ENCODE measurements around the gene EPB41L5. TPM values are rescaled to one million over a fixed set of nuclear protein-coding genes. Genes with fewer than 3 reads are reported as not detected.
"Not testable (repeated sequence)": the region's sequence is repeated elsewhere in the genome, so short reads cannot be mapped to it uniquely, and the experiment has no call there.

The EPB41L5 gene
- total RNA-seq, 1 donor from 2014 or later: 84.0 TPM

GRCh38 chr2:120064664-120065063 is 51.8 kb downstream of the EPB41L5 start:
- H2AFZ ChIP-seq (replicated peaks): no peak overlapping the region
- no peaks in the 10 kb centered on the region for H3K4me1 Mint-ChIP-seq
- TF ChIP-seq CTCF (IDR thresholded peaks at IDR 0.05) (no peak), EZH2 (IDR thresholded peaks at IDR 0.05) (no peak), EZH2phosphoT487 (IDR thresholded peaks at IDR 0.05) (no peak)
- H3K36me3 Mint-ChIP-seq: peaks cover 26% of the 10 kb centered on the region
- no peak overlapping the region for H3K4me2 ChIP-seq
- no peaks in the 10 kb centered on the region for H3K9me3 ChIP-seq (ENCODE audit: low read depth)
- peaks cover 3% of the 10 kb centered on the region for H3K4me1 ChIP-seq
- peaks cover 2% of the 10 kb centered on the region for H3K27me3 Mint-ChIP-seq (ENCODE audit: insufficient read depth, low read depth)
- H3K79me2 ChIP-seq (ENCODE audit: low read depth): no peaks in the 10 kb centered on the region
- H3K4me3 Mint-ChIP-seq: no peak overlapping the region
- no peak overlapping the region for H3K4me3 ChIP-seq
- H3F3A ChIP-seq (ENCODE audit: low read depth): no peaks in the 10 kb centered on the region
- no peak for DNase-seq (ENCODE audit: low spot score)
- H3K9me3 Mint-ChIP-seq: peaks cover 16% of the 10 kb centered on the region
- no peak overlapping the region for H3K27ac Mint-ChIP-seq
- H3K27me3 ChIP-seq: no peaks in the 10 kb centered on the region
- H3K9ac ChIP-seq: no peak overlapping the region
- H3K27ac ChIP-seq: no peak overlapping the region
- no peaks in the 10 kb centered on the region for H3K36me3 ChIP-seq
- no peaks in the 10 kb centered on the region for H4K20me1 ChIP-seq (ENCODE audit: low read depth)

- Histone ChIP-seq H3K79me2 (ENCODE audit: low read depth) (no peaks in the 10 kb centered on the region), H2AFZ (replicated peaks) (no peak overlapping the region), H4K20me1 (ENCODE audit: low read depth) (no peaks in the 10 kb centered on the region), H3K9me3 (ENCODE audit: low read depth) (no peaks in the 10 kb centered on the region), H3K36me3 (no peaks in the 10 kb centered on the region), H3K27me3 (no peaks in the 10 kb centered on the region), H3K4me2 (no peak overlapping the region), H3K27ac (no peak overlapping the region), H3F3A (ENCODE audit: low read depth) (no peaks in the 10 kb centered on the region), H3K9ac (no peak overlapping the region), H3K4me1 (peaks cover 3% of the 10 kb centered on the region), H3K4me3 (no peak overlapping the region)
- TF ChIP-seq EZH2phosphoT487 (IDR thresholded peaks at IDR 0.05) (no peak), EZH2 (IDR thresholded peaks at IDR 0.05) (no peak), CTCF (IDR thresholded peaks at IDR 0.05) (no peak)
- no peak overlapping the region for H3K4me3 Mint-ChIP-seq
- DNase-seq (ENCODE audit: low spot score): no peak
- peaks cover 14% of the 10 kb centered on the region for H3K9me3 Mint-ChIP-seq
- peaks cover 2% of the 10 kb centered on the region for H3K27me3 Mint-ChIP-seq (ENCODE audit: insufficient read depth, low read depth)
- H3K4me1 Mint-ChIP-seq: no peaks in the 10 kb centered on the region
- peaks cover 23% of the 10 kb centered on the region for H3K36me3 Mint-ChIP-seq
- H3K27ac Mint-ChIP-seq: no peak overlapping the region
These were observed 54.1 kb downstream of the EPB41L5 start for GRCh38 chr2:120066800-120067547.

GRCh38 chr2:120068040-120068658 is 55.3 kb downstream of the EPB41L5 start:
- H3K27ac ChIP-seq; H3K27ac Mint-ChIP-seq; H3K9ac ChIP-seq; H3K4me1 Mint-ChIP-seq; H3K79me2 ChIP-seq (ENCODE audit: low read depth); H2AFZ ChIP-seq (replicated peaks); H3K4me3 ChIP-seq; H3K27me3 ChIP-seq; H3K9me3 ChIP-seq (ENCODE audit: low read depth); H3K4me2 ChIP-seq; DNase-seq (ENCODE audit: low spot score); H3K4me1 ChIP-seq; H3K27me3 Mint-ChIP-seq (ENCODE audit: insufficient read depth, low read depth); H3K36me3 ChIP-seq; H4K20me1 ChIP-seq (ENCODE audit: low read depth); H3F3A ChIP-seq (ENCODE audit: low read depth); H3K4me3 Mint-ChIP-seq: not testable (repeated sequence)
- H3K36me3 Mint-ChIP-seq: peaks cover 22% of the 10 kb centered on the region
- peaks cover 14% of the 10 kb centered on the region for H3K9me3 Mint-ChIP-seq

- H3K4me2 ChIP-seq: no peak overlapping the region
- no peak for TF ChIP-seq CTCF (IDR thresholded peaks at IDR 0.05)
- no peak for TF ChIP-seq EZH2 (IDR thresholded peaks at IDR 0.05)
- TF ChIP-seq EZH2phosphoT487 (IDR thresholded peaks at IDR 0.05): no peak
- no peaks in the 10 kb centered on the region for H3K4me1 Mint-ChIP-seq
These were observed 62.7 kb downstream of the EPB41L5 start for GRCh38 chr2:120075545-120075944.

More at GRCh38 chr2:120075545-120075944, 62.7 kb downstream of the EPB41L5 start:
- Mint-ChIP-seq H3K27me3 (ENCODE audit: insufficient read depth, low read depth) (peaks cover 2% of the 10 kb centered on the region), H3K27ac (no peak overlapping the region), H3K4me3 (no peak overlapping the region), H3K36me3 (peaks cover 33% of the 10 kb centered on the region), H3K9me3 (peaks cover 7% of the 10 kb centered on the region)
- no peaks in the 10 kb centered on the region for H3K9me3 ChIP-seq (ENCODE audit: low read depth)
- H3K4me3 ChIP-seq: no peak overlapping the region
- no peaks in the 10 kb centered on the region for H3F3A ChIP-seq (ENCODE audit: low read depth)
- no peaks in the 10 kb centered on the region for H3K79me2 ChIP-seq (ENCODE audit: low read depth)
- no peaks in the 10 kb centered on the region for H3K4me1 ChIP-seq
- no peak for DNase-seq (ENCODE audit: low spot score)
- no peak overlapping the region for H3K27ac ChIP-seq
- no peak overlapping the region for H3K9ac ChIP-seq
- no peaks in the 10 kb centered on the region for H3K27me3 ChIP-seq
- no peaks in the 10 kb centered on the region for H4K20me1 ChIP-seq (ENCODE audit: low read depth)
- peaks cover 13% of the 10 kb centered on the region for H3K36me3 ChIP-seq
- H2AFZ ChIP-seq (replicated peaks): no peak overlapping the region
